ENCODE measurements around the gene SC5D.

DNA sequence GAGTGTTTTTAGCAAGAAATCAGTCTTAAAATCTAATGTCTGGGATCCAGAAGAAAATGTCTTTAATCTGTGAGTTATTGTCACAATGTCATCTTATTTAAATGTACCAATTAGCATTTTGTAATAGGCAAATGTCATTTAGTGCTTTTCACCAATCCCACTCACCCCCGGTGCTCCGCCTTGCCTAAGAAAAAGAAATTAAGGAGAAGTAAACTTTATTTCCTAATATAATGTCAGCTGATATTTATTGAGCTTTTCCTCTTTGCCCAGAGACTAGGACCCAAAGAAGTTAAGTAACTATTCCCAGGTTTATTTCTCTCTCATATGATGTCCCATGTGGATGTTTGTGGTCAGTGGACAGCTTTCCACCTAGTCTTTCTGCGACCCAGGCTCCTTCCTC is 16.2 kb downstream of the SC5D start:
- no peak for TF ChIP-seq POLR2A (IDR thresholded peaks at IDR 0.05; ENCODE audit: low read depth, low read length)
- no peak for TF ChIP-seq SPI1 (IDR thresholded peaks at IDR 0.05; ENCODE audit: low read depth, low read length)
- TF ChIP-seq POLR2AphosphoS5 (IDR thresholded peaks at IDR 0.05; ENCODE audit: low read depth, low read length), result no peak
- no peak for TF ChIP-seq TAF1 (IDR thresholded peaks at IDR 0.05; ENCODE audit: low read depth, low read length)
- TF ChIP-seq PAX5 (IDR thresholded peaks at IDR 0.05; ENCODE audit: insufficient read depth, low read length, severe bottlenecking), result no peak

Data from GM12891 (cell line).